CD4-positive, alpha-beta T cell treated with Interferon gamma for 1 hour (primary cell): ENCODE results near the gene MGP.

Source experiments
- DNase-seq: peaks from one replicate; pipeline ENCODE4 v3.0.0-alpha.2; 2020

Gene MGP

DNA sequence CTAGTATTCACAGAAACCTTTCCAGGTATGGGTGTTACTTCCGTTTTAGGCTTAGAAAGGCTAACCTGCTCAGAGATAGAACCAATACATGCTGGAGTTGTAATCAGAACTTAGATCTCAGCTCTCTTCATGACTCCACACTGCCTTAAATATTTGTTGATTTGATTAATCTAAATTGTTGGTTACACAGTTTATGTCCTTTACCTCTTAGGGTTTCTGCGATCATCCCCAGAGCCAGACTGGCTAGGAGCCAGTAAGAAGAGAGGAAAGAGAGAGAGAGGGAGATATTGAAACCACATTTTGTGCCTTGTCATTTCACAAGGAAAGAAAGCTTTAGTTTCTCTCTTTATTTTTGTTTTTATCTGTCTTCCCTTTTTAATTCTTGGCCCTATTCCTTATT is 16.8 kb upstream of the MGP start:
- DNase-seq: no peak

DNA sequence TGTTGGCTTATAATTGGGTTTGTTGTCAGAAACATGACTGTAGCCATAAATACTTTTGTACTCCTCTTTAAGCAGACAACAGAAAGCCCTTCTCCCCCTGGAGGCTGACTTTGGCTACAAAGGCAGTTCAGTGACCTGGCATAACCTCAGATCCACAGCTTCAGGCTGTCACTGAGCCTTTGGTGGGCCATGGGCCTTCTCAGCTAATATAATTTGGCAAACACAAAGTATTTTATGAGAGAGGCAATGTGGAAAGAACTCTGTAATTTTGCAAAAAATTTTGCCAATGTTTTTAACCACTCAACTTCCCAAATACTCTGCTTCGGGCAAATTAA is 15.5 kb upstream of the MGP start:
- no peak for DNase-seq

DNA sequence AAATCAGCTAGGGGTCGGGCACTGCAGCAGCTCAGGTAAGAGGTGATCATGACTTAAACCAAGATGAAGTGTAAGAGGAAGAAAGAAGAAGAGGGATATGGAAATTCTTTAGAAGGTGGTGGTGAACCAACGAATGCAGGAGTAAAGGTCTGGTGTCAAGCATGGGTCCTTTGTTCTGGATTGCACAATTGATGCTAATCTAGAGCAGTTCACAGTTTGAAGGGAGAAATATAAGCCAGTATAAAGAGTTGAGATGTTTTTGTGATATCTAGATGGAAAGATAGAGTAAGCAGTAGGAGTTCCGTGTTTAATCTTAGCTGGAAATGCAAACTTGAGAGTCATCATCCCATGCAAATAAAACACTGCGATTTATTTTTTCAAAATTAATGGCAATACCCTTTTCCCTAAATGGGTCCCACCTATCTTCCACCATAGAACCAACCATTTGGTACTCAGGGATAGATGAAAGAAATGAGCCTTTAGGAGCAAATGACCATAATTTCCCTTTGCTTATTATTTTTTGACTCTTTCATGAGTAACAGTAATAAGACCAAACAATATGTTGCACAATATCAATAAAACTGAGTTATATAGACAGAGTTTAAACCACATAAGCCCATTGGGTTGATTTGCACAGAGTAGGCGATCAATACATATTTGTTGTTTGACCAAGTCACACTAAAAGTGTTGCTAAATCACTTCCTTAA is 15.0 kb upstream of the MGP start:
- DNase-seq: no peak

DNA sequence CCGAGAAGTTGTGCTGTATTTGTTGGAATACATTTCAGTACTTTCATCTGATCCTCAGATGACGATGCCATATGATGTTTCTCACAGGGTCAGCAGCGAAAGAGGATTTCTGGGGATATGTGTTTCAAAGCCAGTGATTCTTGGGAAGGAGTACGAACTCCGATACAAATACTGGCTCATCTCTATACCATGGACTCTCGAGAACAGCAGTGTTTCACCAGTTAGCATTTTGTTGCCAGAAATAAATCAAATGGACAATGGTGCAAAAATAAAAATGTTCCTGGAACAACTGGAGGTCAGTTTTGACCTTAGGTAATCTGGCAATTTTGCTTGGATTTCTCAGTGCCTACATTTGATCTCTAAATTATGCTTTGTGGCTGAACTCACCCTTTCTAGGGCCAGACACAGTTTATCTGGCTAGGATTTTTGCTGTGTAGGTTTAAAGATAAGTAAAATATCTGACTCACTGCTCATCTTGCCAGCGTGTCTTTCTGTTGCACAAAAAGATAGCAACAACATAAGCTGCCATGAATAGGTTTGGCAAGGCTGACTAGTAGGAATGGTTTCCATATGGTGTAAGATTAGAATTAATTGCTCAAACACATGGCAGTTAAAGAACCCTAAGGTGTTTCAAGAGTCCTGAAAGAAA is 11.0 kb upstream of the MGP start:
- DNase-seq: no peak

DNA sequence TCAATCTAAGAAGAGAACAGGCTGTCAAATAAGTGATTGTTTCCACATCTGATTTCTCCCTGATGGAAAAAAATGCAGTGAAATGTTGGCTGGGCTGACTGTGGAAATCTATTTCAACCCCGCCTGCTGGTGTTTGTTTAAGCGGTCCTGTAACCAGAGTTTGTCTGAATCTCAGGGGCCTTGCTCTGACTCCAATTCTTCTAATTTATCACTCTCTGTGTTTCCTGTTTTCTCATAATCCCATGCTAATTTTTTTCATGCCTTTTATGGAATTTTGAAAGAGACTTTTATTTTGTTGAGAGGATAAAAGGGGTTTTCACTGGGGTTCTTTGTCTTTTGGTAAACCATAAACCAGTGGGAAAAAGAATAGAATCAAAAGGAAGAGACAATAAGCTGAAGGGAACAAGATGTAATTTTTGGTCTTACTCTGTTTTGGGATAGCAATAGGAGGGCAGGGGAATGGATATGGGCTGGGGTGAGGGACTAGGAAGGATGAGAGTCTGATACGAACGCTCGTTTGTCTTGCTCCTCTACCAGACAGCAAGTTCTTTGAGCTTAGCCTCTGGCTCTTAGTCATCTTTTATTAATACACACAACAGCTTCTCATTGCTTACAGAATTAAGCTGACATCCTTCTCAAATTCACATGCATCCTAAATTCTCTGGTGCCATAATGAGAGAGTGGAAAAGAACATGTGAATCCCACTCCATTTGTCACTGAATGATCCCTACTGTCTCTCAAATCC is 8.0 kb upstream of the MGP start:
- DNase-seq: no peak

DNA sequence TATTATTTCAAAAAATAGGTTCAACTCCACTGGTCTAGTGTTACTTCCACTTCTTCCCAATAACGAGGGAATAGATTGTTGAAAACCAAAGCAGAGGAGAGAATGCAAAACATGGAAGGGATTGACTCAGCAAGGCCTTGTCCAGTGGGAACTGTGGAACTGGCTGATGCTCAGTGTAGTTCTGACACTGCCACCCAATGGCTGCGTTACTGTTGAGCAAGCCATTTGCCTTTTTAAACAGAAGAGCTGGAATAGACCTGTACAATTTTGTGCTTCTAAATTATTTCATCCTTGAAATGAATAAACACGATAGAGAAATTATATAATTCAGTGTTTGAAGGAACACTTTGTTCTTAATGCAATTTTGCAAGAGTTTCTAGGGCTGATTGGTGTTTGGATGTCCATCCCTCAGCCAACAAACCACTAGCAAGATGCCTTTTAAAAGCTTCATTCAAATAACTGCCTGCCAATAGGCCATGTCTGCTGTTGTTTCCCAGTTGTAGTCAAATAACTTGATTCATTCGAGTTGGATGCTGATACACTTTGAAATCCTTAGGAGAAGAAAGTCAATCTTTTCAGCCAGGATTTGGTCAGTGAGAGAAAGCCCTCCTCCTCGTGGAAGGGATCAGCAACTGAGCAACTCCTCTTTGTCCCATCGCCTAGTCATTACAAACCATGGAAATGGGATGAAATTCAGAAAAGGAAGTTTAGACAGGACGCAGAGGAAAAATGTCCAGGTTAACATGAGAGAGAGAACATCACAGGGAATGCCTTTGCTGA is 7.3 kb upstream of the MGP start:
- no peak for DNase-seq

DNA sequence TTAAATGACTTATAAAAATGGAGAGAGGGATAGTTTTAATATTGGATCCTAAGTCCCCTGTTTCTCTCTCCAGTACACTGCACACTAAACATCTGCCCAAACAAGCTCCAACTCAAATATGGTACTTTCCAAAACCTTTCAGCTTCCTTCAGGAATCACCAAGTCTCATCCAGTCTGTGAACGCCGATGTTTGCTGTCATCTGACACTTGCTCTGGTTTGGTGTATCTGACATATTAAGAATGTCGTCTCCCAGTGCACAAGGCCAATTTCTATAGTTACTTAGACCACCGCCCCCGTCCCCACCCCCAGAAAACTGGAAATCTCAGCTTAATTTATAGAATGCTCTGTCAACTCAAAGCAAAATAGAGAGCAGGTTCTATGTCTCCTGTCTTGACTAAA is 5.0 kb upstream of the MGP start:
- no peak for DNase-seq

DNA sequence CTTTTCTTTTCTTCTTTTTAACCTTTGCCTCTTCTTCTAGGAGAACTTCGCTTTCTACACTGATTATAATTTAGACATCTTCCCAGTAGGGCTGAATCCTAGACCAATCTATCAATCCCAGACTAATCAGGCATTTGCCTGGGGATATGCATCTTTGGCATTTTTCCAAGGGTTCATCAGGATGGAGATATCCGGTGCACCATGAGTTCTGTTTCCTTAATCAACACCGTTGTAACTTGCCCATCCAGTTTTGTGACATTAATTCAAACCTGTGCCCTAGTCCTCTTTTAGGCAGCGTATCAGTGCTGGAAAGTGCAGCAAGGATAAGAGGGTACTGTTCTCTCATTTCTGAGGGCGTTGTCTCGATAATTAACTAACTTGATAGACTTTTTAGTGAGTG is 617 bp upstream of the MGP start:
- no peak for DNase-seq

DNA sequence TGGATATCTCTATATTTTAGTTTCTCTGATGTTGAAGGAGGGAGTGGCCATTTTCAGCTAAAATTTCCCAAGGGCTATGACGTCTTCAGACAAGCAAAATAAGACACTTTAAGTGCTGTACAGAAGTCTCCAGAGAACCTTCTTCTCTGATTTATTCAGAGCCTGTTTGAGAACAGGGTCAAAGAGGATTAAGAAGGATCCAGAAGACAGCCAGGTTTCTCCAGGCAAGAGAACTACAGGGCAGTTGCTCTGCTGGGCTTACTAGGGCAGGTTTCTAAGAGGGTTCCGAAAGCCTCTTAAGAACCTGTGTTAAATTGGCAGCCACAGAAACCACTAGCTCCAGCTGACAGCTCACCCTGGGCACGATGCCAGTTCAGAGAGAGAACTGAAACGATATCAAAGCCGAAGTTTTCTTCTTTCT is 1.2 kb downstream of the MGP start:
- DNase-seq: peak; percentile 81

DNA sequence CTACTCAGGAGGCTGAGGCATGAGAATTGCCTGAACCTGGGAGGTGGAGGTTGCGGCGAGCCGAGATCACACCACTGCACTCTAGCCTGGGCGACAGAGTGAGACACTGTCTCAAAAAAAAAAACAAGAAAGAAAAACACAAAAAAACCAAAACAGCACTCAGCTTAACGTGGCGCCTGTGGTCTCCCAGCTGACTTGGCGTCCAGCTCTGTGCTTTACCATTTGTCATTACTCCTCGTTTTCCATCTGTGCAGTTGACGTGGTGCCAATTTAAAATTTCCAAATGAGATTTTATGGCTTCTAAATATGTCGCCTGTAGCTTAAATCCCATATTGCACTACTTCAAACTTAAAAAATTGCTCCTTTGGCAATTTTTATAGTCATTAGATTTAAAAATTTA is 2.0 kb downstream of the MGP start:
- no peak for DNase-seq

DNA sequence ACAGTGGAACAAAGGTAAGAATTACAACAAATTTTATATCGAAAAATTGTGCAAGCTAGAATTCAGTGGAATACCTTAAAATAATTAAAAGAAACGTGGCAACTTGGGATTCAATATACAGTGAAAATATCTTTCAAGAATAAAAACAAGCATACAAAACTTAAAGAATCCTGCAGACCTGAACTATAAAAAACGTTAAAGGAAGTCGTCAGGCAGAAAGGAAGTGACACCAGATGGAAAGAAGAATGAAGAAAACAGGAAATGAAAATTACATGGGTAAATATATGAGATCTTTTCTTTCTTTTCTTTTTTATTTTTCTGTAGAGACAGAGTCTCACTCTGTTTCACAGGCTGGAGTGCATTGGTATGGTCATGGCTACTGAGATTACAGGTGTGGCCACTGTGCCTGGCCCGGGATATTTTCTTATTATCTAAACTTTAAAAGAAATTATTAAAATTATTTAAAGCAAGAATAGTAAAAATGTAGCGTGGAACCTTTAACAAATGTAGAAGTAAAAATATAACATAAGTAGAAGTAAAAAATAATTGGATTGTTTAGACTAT is 4.7 kb downstream of the MGP start:
- DNase-seq: no peak

DNA sequence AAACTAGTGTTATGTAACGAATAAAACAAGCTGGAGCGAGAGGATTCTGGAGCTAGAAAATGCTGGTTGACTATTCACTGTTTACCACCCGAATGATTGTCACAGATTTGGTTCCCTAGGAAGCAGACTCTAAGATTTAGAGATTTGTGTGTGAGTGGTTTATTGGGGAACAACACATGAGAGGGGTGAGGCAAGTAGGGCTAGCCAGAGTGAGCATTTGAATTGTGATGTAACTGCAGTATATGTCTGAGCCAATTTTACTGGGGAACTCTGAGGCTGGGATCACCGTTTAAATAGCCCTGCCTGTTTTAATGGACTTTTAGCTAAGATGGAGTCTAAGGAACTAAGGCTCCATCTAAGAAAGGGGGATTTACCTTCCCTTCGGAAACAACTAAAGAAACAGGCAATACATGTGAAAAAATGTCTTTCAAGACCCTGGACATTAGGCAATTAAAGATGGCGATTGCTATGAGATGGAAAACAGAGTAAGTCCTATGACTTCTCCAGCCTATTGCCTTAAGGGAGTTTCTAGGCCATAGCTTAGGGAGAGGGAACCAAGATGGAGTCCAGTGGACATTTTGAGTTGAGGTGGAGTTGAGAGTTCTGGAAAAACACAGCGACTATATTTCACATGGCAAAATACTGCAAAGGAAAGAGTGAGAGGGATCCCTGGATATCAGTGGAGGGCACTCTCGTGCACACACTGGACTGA is 6.3 kb downstream of the MGP start:
- no peak for DNase-seq

DNA sequence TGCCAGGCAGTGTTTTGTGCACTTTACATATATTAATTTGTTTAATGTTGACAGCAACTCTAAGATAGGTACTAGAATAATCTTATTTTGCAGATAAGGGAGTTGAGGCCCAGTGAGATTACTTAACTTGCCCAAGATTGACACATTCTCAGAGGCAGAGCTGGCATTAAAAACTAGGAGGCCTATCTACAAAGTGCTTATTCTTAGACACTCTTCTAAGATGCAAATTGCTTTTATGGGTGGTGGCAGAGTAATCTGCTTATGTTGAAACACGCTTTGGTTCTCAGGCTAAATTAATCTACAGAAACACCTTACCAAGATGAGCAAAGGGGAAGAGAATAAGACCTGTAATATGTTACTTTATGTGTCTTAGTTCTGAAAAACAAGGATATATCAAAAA is 7.2 kb downstream of the MGP start:
- DNase-seq: no peak

DNA sequence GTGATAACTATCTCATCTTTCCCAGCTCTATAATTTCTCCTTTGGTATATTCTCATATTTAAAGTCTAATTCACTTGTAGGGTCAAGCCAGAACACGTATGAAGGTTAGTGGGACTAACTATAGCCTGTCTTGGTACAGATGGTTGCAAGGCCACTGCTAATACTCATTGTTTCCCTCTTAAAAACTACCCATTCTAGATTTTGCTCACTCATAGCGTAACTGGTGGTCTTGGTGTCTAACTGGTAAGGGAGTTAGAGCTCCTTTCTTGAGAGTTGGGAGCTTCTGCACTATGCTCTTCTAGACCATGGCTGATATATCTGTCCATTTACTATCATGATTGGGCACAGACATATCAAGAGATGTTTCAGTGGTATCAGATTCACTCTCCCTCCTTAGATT is 8.8 kb downstream of the MGP start:
- DNase-seq: no peak

DNA sequence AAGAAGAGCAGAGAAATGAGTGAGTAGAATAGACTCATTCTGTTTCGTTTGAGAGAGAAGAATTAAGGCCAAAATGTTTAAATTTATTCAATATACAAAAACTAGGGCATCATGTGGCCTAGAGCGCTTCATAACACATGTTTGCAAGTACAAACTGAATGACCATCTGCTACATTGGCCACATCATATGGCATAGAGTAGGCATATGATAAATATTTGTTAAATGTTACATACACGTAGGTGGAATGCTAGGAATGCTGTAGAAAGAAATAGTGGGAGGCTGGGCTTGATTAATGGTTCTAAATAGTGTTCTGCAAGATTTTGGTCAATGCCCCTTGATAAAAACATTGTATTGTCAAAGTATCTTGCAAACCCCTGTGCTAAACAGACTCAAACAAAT is 10.8 kb downstream of the MGP start:
- no peak for DNase-seq

DNA sequence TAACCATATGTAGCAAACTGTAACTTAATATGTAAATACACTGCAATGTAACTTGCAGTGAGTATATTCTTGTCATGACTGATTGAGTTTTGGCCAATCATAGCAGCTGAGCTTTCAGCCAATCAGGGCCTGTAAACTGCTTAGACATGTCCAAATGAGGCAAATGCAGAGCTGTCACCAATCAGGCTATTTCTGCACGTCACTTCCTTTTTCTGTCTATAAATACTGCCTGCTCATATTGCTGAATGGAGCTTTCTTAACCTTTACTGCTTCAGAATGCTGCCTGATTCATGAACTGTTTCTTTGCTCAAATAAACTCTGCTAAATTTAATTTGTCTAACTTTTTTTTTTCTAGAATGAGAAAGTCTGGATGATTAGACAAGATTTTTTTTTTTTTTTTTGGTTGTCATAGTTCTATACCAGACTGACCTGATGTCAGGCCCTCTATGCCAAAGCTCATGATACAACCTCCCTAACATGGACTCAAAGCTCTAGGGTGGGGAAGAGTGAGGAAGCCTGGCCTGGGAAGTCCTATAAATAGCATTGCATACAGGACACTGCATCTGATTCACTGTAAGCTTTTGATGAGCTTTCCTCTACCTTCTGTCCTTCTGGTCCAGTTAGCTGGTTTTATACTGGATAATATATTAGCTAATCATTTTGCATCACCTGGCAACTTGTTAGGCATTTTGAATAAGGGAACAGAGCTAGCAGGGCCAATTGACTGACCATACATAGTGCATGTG is 12.0 kb downstream of the MGP start:
- DNase-seq: no peak

DNA sequence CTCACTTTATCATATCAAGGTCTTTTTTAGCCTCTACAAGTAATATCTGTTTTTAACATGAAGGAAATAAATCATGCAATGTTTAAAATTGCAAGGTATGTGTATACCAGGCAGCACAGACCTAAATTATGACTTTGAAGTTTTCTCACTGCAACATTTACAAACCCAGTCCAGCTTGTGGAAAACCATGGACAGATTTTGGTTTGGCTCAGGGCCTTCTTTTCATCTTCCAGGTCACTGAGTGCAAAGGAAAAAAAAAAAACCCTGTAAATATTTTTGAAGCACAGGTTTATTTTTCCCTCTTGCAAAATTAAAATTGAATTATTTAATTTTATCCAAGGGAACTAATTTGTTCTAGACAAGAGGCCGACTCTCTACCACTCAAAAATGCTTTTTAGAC is 13.8 kb downstream of the MGP start:
- no peak for DNase-seq

DNA sequence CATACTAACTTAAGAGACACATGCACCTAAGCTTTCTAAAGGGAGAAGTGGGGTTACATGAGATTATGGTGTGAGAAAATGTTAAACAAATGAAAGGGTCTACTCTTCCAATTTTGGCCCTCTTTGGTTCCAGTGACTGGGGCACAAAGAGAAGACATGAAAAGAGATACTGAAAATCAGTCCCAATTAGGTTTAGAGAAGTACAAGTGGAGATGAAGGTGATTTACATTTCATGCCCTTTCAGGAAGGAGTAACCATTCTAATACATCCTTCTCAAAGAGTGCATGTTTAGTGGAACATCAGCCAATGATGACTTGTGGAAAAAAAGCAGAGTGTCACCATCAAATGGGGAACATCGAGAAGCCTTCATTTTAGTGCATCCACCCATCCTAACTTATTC is 14.4 kb downstream of the MGP start:
- DNase-seq: no peak

DNA sequence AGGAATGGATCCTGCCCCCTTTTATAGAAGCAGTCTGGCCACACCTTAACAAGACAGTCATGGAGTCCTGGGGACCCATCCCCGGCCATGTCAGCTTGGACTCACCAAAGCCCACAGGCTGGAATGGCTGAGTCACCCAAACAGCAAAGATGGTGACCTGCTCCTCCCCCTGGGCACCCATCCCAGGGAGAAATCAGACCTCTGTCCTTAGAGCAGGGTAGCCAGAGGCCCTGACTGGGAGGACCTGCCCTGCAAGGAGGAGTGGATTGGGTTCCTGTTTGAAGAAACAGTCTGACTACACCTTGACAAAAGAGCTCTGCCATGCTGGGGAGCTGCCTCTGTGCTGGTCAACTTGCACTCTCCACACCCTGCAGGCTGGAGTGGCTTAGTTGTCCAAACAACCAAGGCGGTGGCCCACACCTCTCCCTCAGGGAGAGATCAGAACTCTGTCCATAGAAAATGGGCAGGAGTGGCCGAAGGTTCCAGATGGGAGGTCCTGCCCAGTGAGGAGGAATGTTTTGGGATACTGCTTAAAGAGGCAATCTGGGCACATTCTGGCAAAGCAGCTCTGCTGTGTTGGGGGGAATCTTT is 16.6 kb downstream of the MGP start:
- no peak for DNase-seq

DNA sequence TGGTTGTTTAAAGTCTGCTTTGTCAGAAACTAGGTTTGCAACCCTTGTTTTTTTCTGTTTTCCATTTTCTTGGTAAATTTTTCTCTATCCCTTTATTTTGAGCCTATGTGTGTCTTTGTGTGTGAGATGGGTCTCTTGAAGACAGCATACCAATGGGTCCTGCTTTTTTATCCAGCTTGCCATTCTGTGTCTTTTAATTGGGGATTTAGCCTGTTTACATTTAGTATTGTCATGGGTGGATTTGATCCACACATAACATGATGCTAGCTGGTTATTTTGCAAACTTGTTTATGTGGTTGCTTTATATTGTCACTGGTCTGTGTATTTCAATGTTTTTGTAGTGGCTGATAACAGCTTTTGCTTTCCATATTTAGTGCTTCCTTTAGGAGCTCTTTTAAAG is 25.2 kb downstream of the MGP start:
- no peak for DNase-seq

DNA sequence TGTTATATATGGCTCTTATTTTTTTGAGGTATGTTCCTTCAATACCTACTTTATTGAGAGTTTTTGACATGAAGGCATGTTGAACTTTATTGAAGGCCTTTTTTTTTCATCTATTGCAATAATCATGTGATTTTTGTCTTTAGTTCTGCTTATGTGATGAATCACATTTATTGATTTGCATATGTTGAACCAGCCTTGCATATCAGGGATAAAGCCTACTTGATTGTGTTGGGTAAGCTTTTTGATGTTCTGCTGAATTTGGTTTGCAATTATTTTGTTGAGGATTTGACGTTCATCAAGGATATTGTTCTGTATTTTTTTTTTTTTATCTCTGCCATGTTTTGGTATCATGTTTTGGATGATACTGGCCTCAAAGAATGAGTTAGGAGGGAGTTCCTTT is 27.1 kb downstream of the MGP start:
- DNase-seq: no peak
